ENCODE data around the gene DIRAS2. TPM values are rescaled to one million over a fixed set of nuclear protein-coding genes. Genes with fewer than 3 reads are reported as not detected.

DIRAS2 gene
- total and polyA plus RNA-seq, 2 donors (not counting 1 experiment from before 2014, with no cell fraction given): not detected

DNA sequence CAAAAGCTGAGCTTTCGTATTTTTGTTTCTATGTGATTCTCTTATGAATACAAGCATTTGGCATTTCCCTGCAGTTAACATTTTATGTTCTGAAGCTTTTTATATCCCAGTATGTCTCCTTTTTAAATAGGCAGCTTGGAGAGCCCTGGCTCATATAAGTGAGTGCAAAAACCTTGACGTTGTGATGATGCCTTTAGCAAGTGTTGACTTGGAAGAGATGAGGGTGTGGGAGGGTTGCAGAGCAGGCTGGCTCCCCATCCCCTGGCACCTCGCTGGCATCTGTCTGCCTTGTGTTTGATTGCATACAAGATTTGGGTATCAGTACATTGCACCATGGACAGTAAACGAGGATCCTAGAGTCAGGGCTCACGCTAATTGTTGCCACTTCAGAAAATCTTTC, 42.1 kb upstream of the DIRAS2 start:
- Histone ChIP-seq H3K4me1 (ENCODE audit: control insufficient read depth in 2 of 2, insufficient read depth in 2 of 2, low read length in 2 of 2) (no peaks in the 10 kb centered on the region), H3K79me2 (ENCODE audit: control insufficient read depth, insufficient read depth, low read length) (no peaks in the 10 kb centered on the region), H2AFZ (ENCODE audit: insufficient read depth, low read depth, low read length, poor library complexity, severe bottlenecking) (no peak overlapping the region), H3K4me2 (replicated peaks; ENCODE audit: low read depth, low read length, poor library complexity, severe bottlenecking) (no peak overlapping the region), H3K36me3 (replicated peaks in 1 of 2; ENCODE audit: control extremely low read depth in 1 of 2, control insufficient read depth in 1 of 2, extremely low read depth in 1 of 2, insufficient read depth in 2 of 2, low read length in 1 of 2) (no peaks in the 10 kb centered on the region), H3K27me3 (replicated peaks in 1 of 4; ENCODE audit: control extremely low read depth in 1 of 4, control insufficient read depth in 3 of 4, insufficient read depth in 4 of 4, low read length in 3 of 4) (no peaks in the 10 kb centered on the region), H3K4me3 (ENCODE audit: control extremely low read depth in 1 of 5, extremely low read depth in 1 of 5, insufficient read depth in 1 of 5, low read depth in 2 of 5, low read length in 4 of 5) (no peak overlapping the region), H4K20me1 (ENCODE audit: control insufficient read depth, insufficient read depth, low read length, poor library complexity, severe bottlenecking) (no peaks in the 10 kb centered on the region), H3K27ac (ENCODE audit: low read length in 2 of 2) (no peak overlapping the region), H3K9me3 (ENCODE audit: control extremely low read depth in 1 of 3, control insufficient read depth in 2 of 3, insufficient read depth in 1 of 3, low read length in 2 of 3) (peaks cover 0 to 5% (median 0%) of the 10 kb centered on the region in 3 donors), H3K9ac (ENCODE audit: low read length) (no peak overlapping the region)
- Mint-ChIP-seq H3K4me3 (no peak overlapping the region), H3K4me1 (no peaks in the 10 kb centered on the region), H3K27ac (no peak overlapping the region), H3K27me3 (peaks cover 17% of the 10 kb centered on the region), H3K9me3 (ENCODE audit: insufficient read depth) (peaks cover 3% of the 10 kb centered on the region)
- TF ChIP-seq, protein P1, sequence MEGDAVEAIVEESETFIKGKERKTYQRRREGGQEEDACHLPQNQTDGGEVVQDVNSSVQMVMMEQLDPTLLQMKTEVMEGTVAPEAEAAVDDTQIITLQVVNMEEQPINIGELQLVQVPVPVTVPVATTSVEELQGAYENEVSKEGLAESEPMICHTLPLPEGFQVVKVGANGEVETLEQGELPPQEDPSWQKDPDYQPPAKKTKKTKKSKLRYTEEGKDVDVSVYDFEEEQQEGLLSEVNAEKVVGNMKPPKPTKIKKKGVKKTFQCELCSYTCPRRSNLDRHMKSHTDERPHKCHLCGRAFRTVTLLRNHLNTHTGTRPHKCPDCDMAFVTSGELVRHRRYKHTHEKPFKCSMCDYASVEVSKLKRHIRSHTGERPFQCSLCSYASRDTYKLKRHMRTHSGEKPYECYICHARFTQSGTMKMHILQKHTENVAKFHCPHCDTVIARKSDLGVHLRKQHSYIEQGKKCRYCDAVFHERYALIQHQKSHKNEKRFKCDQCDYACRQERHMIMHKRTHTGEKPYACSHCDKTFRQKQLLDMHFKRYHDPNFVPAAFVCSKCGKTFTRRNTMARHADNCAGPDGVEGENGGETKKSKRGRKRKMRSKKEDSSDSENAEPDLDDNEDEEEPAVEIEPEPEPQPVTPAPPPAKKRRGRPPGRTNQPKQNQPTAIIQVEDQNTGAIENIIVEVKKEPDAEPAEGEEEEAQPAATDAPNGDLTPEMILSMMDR (IDR thresholded peaks at IDR 0.05): no peak
- TF ChIP-seq EZH2 (IDR thresholded peaks at IDR 0.05; ENCODE audit: borderline replicate concordance, insufficient read depth, low read depth, low read length, poor library complexity, severe bottlenecking): no peak
- POLR2A ChIA-PET: no interaction called here
- ATAC-seq (ENCODE audit: low read depth) (no peak), DNase-seq (no peak)
- intact Hi-C loops (cut with micrococcal nuclease): no loop called here
- CTCF ChIA-PET: interaction anchor here (0.6 to 1.0 kb wide), 2 partner anchors 49 to 542 kb away, joined by 3 to 4 read pairs; no protein-coding TSS in a partner anchor
- WGBS (ENCODE audit: insufficient coverage): 88% methylated on average over 4 of the region's 5 CpGs

DNA sequence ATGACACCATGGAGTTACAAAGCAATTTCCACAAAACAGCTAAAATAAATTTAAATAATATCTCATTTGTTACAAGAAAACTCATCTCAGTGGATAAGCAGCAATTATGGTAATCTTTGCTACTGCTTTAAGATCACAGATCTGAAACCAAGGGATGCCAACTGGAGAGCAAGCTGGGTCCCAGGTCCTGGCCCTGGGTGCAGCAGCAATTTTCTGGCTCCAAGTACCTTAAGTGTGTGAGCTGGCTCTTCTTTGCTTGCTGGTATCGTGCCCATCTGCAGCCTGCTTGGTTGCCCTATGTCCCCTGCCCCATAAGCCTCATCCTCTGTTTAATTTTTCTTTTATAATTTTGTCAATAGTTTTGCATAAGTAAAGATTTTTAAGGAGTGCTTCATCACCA, 41.5 kb upstream of the DIRAS2 start:
- peaks cover 17% of the 10 kb centered on the region for H3K27me3 Mint-ChIP-seq
- Histone ChIP-seq H3K4me3 (ENCODE audit: control extremely low read depth in 1 of 5, extremely low read depth in 1 of 5, insufficient read depth in 1 of 5, low read depth in 2 of 5, low read length in 4 of 5) (no peak overlapping the region), H4K20me1 (ENCODE audit: control insufficient read depth, insufficient read depth, low read length, poor library complexity, severe bottlenecking) (no peaks in the 10 kb centered on the region), H3K79me2 (ENCODE audit: control insufficient read depth, insufficient read depth, low read length) (no peaks in the 10 kb centered on the region), H3K4me1 (ENCODE audit: control insufficient read depth in 2 of 2, insufficient read depth in 2 of 2, low read length in 2 of 2) (no peaks in the 10 kb centered on the region), H3K27ac (ENCODE audit: low read length in 2 of 2) (no peak overlapping the region), H3K4me2 (replicated peaks; ENCODE audit: low read depth, low read length, poor library complexity, severe bottlenecking) (no peak overlapping the region), H3K9me3 (ENCODE audit: control extremely low read depth in 1 of 3, control insufficient read depth in 2 of 3, insufficient read depth in 1 of 3, low read length in 2 of 3) (peaks cover 0 to 5% (median 0%) of the 10 kb centered on the region in 3 donors), H3K36me3 (replicated peaks in 1 of 2; ENCODE audit: control extremely low read depth in 1 of 2, control insufficient read depth in 1 of 2, extremely low read depth in 1 of 2, insufficient read depth in 2 of 2, low read length in 1 of 2) (no peaks in the 10 kb centered on the region), H2AFZ (ENCODE audit: insufficient read depth, low read depth, low read length, poor library complexity, severe bottlenecking) (no peak overlapping the region), H3K9ac (ENCODE audit: low read length) (no peak overlapping the region), H3K27me3 (replicated peaks in 1 of 4; ENCODE audit: control extremely low read depth in 1 of 4, control insufficient read depth in 3 of 4, insufficient read depth in 4 of 4, low read length in 3 of 4) (no peaks in the 10 kb centered on the region)
- no peak overlapping the region for H3K27ac Mint-ChIP-seq
- DNase-seq: no peak
- H3K4me1 Mint-ChIP-seq: no peaks in the 10 kb centered on the region
- ChIA-PET CTCF (interaction anchor here (0.6 to 1.0 kb wide), 2 partner anchors 542 to 543 kb away, joined by 3 to 4 read pairs; no protein-coding TSS in a partner anchor), POLR2A (no interaction called here)
- H3K4me3 Mint-ChIP-seq: no peak overlapping the region
- intact Hi-C loops (cut with micrococcal nuclease): no loop called here
- WGBS (ENCODE audit: insufficient coverage): no CpG with 5 or more reads among the region's 1 CpG
- TF ChIP-seq, protein P1 (IDR thresholded peaks at IDR 0.05): no peak
- H3K9me3 Mint-ChIP-seq (ENCODE audit: insufficient read depth): peaks cover 3% of the 10 kb centered on the region
- ATAC-seq (ENCODE audit: low read depth): no peak
